Gastrocnemius medialis (tissue), 4 donors: ENCODE measurements around the gene ZP4. TPM values are rescaled to one million over a fixed set of nuclear protein-coding genes. Genes with fewer than 3 reads are reported as not detected.

ENCODE experiments used
- ATAC-seq, 2 donors: fragments of 150-250 bp; one replicate each; pipeline ENCODE4 v1.9.1; 2016
- DNase-seq, 2 donors: peaks; one replicate each; pipeline ENCODE4 v3.0.0-alpha.2; 2019
- H3K27ac ChIP-seq, 4 donors: fragments of 200-600 bp; sonication (generic); 1 replicate in 1 of 4; 2 replicates in 3 of 4; pipeline ENCODE4 v1.5.1; 2016 to 2018; ENCODE audit warnings: mild to moderate bottlenecking in 2 of 4, moderate library complexity in 1 of 4
- H3K27me3 ChIP-seq, 3 donors: fragments of 200-600 bp; sonication (generic) in 2 of 3; 1 replicate in 1 of 3; 2 replicates in 2 of 3; pipeline versions ENCODE4 v1.5.1 to v1.6.0; 2016 to 2019; ENCODE audit warnings: mild to moderate bottlenecking in 1 of 3, moderate library complexity in 1 of 3
- H3K36me3 ChIP-seq, 2 donors: fragments of 200-600 bp; sonication (generic) in 1 of 2; one replicate each; pipeline ENCODE4 v1.5.1; 2017 to 2018
- H3K4me1 ChIP-seq, 2 donors: fragments of 200-600 bp; sonication (generic) in 1 of 2; one replicate each; pipeline ENCODE4 v1.5.1; 2016 to 2017; ENCODE audit warnings: mild to moderate bottlenecking in 2 of 2
- H3K4me3 ChIP-seq, 4 donors: fragments of 200-600 bp; sonication (generic) in 3 of 4; 1 replicate in 1 of 4; 2 replicates in 3 of 4; pipeline ENCODE4 v1.5.1; 2016 to 2019; ENCODE audit warnings: mild to moderate bottlenecking in 2 of 4
- H3K9me3 ChIP-seq, 3 donors: fragments of 200-600 bp; sonication (generic) in 2 of 3; 1 replicate in 1 of 3; 2 replicates in 2 of 3; pipeline ENCODE4 v1.5.1; 2016 to 2019
- CTCF ChIP-seq, 5 experiments: fragments of 450-650 bp in 3 of 5; fragments of 200-600 bp in 2 of 5; sonication (generic) in 2 of 5; IDR thresholded peaks in 4 of 5; conservative IDR thresholded peaks in 1 of 5; 1 replicate in 4 of 5; 2 replicates in 1 of 5; pipeline ENCODE4 v1.5.1; 2016 to 2019; ENCODE audit warnings: antibody characterized with exemption in 5 of 5, mild to moderate bottlenecking in 3 of 5, moderate library complexity in 3 of 5
- POLR2A ChIP-seq, 2 donors: fragments of 450-650 bp; IDR thresholded peaks; one replicate each; pipeline ENCODE4 v1.6.1; 2017; ENCODE audit warnings: antibody characterized with exemption in 2 of 2, mild to moderate bottlenecking in 2 of 2, moderate library complexity in 2 of 2
- in situ Hi-C, 4 donors: fragments of 200-750 bp; cut with MboI; loops; one replicate each; pipeline versions ENCODE4 v1.15.0 to v1.8.0; 2017; ENCODE audit warnings: low sequenced_read_pairs in 4 of 4
- intact Hi-C: fragments of 100-400 bp; cut with DNase I; formaldehyde crosslinking; loops from one replicate; pipeline ENCODE4 v1.15.1; 2023; ENCODE audit warnings: low total_unique reads
- total RNA-seq, 4 donors: library from RNA; depleted of rRNA; stranded (reverse); fragments of >200 nt; gene quantifications; one replicate each; pipeline versions ENCODE4 v1.1.0 to v1.2.3, GENCODE V29; 2016

The ZP4 gene
- total RNA-seq, result not detected

- H3K36me3 ChIP-seq, result no peaks in the 10 kb centered on the region
- no peaks in the 10 kb centered on the region for H3K4me1 ChIP-seq
- TF ChIP-seq POLR2A (IDR thresholded peaks at IDR 0.05), result no peak
- no peak for TF ChIP-seq CTCF (IDR thresholded peaks at IDR 0.05 in 4 of 5, conservative IDR thresholded peaks at IDR 0.05 in 1 of 5)
- ATAC-seq, result no peak
- intact Hi-C loops (no loop called here), in situ Hi-C loops (no loop called here)
- no peak within 1 kb of the TSS for H3K4me3 ChIP-seq
- H3K27me3 ChIP-seq, result no peaks in the 10 kb centered on the region
- H3K27ac ChIP-seq, result no peak within 1 kb of the TSS
- H3K9me3 ChIP-seq, result no peaks in the 10 kb centered on the region
- DNase-seq, result no peak
These were observed at the start of gene ZP4 for GRCh38 chr1:237890822-237891221. ZP4 (minus strand) TSS chr1:237890922; CDS start chr1:237890635, 287 bp downstream.

GRCh38 chr1:237938553-237938952, 47.8 kb upstream of the ZP4 start:
- H3K4me1 ChIP-seq, result no peaks in the 10 kb centered on the region
- no peak overlapping the region for H3K27ac ChIP-seq
- intact Hi-C loops, result no loop called here
- H3K4me3 ChIP-seq, result no peak overlapping the region
- no peaks in the 10 kb centered on the region for H3K27me3 ChIP-seq
- in situ Hi-C loops, result no loop called here
- no peaks in the 10 kb centered on the region for H3K9me3 ChIP-seq
- TF ChIP-seq POLR2A (IDR thresholded peaks at IDR 0.05), result no peak
- TF ChIP-seq CTCF (IDR thresholded peaks at IDR 0.05 in 4 of 5, conservative IDR thresholded peaks at IDR 0.05 in 1 of 5), result no peak
- no peak for ATAC-seq
- no peaks in the 10 kb centered on the region for H3K36me3 ChIP-seq
- no peak for DNase-seq

- in situ Hi-C loops (no loop called here), intact Hi-C loops (no loop called here)
- H3K4me3 ChIP-seq, result no peak overlapping the region
- no peaks in the 10 kb centered on the region for H3K4me1 ChIP-seq
- TF ChIP-seq CTCF (IDR thresholded peaks at IDR 0.05 in 4 of 5, conservative IDR thresholded peaks at IDR 0.05 in 1 of 5), result no peak
- TF ChIP-seq POLR2A (IDR thresholded peaks at IDR 0.05), result no peak
- no peaks in the 10 kb centered on the region for H3K36me3 ChIP-seq
- DNase-seq (no peak), ATAC-seq (no peak)
- no peaks in the 10 kb centered on the region for H3K9me3 ChIP-seq
- no peak overlapping the region for H3K27ac ChIP-seq
- no peaks in the 10 kb centered on the region for H3K27me3 ChIP-seq
These were observed 47.3 kb upstream of the ZP4 start for GRCh38 chr1:237938068-237938467.

GRCh38 chr1:237932816-237933215, 42.1 kb upstream of the ZP4 start:
- in situ Hi-C loops (no loop called here), intact Hi-C loops (no loop called here)
- no peaks in the 10 kb centered on the region for H3K4me1 ChIP-seq
- DNase-seq (no peak), ATAC-seq (no peak)
- no peak for TF ChIP-seq POLR2A (IDR thresholded peaks at IDR 0.05)
- no peak for TF ChIP-seq CTCF (IDR thresholded peaks at IDR 0.05 in 4 of 5, conservative IDR thresholded peaks at IDR 0.05 in 1 of 5)
- no peak overlapping the region for H3K27ac ChIP-seq
- no peaks in the 10 kb centered on the region for H3K36me3 ChIP-seq
- H3K9me3 ChIP-seq, result no peaks in the 10 kb centered on the region
- no peaks in the 10 kb centered on the region for H3K27me3 ChIP-seq
- H3K4me3 ChIP-seq, result no peak overlapping the region

- intact Hi-C loops, result no loop called here
- Histone ChIP-seq H3K4me1 (no peaks in the 10 kb centered on the region), H3K9me3 (no peaks in the 10 kb centered on the region), H3K36me3 (no peaks in the 10 kb centered on the region), H3K27ac (no peak overlapping the region), H3K27me3 (no peaks in the 10 kb centered on the region), H3K4me3 (no peak overlapping the region)
- DNase-seq (no peak), ATAC-seq (no peak)
- in situ Hi-C loops, result no loop called here
- TF ChIP-seq POLR2A (IDR thresholded peaks at IDR 0.05), result no peak
- no peak for TF ChIP-seq CTCF (IDR thresholded peaks at IDR 0.05 in 4 of 5, conservative IDR thresholded peaks at IDR 0.05 in 1 of 5)
These were observed 40.9 kb upstream of the ZP4 start for GRCh38 chr1:237931581-237931980.
